Renal cortex interstitium (tissue), 15 donors: ENCODE results near the gene PRH2. TPM values are rescaled to one million over a fixed set of nuclear protein-coding genes. Genes with fewer than 3 reads are reported as not detected.

Source experiments
- DNase-seq, 11 donors: peaks; one replicate each; pipeline ENCODE4 v3.0.0-alpha.2; 2013; ENCODE audit warnings: low read depth in 9 of 11, low spot score in 4 of 11; ENCODE audit errors: extremely low read depth in 1 of 11
- long read RNA-seq, 16 experiments: transcript quantifications; one replicate each; lab custom pipeline, GENCODE V29; 2026
- polyA plus RNA-seq, 3 donors: library from polyadenylated mRNA; unstranded; fragments of 120-200 nt; gene quantifications; one replicate each; pipeline ENCODE4 v1.2.1, GENCODE V29; 2013; ENCODE audit not compliant: insufficient read length in 3 of 3

Gene PRH2
- under 1 TPM in 2 of 3 donors, not detected in 1; 0.56 TPM for polyA plus RNA-seq
- long read RNA-seq, donor 1: 0 reads
- long read RNA-seq, donor 2: 0 reads
- long read RNA-seq, donor 3: 0 reads
- long read RNA-seq, donor 4: 0 reads
- long read RNA-seq, donor 5: 0 reads
- long read RNA-seq, donor 6: 0 reads
- long read RNA-seq, donor 7: 0 reads
- long read RNA-seq, donor 8: 0 reads
- long read RNA-seq, donor 9: 0 reads
- long read RNA-seq, donor 10: 0 reads
- long read RNA-seq, donor 11: 0 reads
- long read RNA-seq, donor 12, partial matches to known transcripts: 9 of 9 reads
- long read RNA-seq, donor 12, other reads (novel, unspliced or antisense): 0 of 9 reads
- long read RNA-seq, donor 13: 0 reads
- long read RNA-seq, donor 14: 0 reads
- long read RNA-seq, donor 15: 0 reads
- long read RNA-seq, donor 16: 0 reads

DNA sequence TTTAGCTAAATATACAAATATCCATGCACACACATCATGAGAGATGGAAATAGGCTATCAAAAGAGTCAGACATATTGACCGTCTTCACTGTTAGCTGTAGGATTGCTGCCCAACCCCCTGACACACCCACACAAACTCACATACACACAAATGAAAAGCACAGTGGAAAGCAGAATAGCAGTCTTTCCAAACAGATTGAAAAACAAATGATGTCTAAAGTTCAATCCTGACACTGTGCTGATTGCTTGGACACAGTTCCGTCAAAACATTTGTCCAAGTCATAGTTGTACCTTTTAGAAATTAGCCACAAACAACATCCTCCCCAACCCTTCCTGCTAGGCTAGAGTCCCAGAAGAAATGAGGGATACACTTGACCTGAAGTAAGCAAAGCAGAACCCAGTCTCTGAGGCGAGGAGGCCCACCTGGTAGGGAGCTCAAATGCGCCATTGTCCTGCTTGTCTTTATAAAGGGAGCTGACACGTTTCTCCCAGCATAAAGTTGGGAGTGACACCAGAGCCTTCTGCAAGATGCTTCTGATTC is at the start of gene PRH2:
Gene PRH2, plus strand, starts transcription at position 491 of the 541 bp plus-strand sequence. Its CDS starts 38 bp downstream, at position 529.
- no peak for DNase-seq

DNA sequence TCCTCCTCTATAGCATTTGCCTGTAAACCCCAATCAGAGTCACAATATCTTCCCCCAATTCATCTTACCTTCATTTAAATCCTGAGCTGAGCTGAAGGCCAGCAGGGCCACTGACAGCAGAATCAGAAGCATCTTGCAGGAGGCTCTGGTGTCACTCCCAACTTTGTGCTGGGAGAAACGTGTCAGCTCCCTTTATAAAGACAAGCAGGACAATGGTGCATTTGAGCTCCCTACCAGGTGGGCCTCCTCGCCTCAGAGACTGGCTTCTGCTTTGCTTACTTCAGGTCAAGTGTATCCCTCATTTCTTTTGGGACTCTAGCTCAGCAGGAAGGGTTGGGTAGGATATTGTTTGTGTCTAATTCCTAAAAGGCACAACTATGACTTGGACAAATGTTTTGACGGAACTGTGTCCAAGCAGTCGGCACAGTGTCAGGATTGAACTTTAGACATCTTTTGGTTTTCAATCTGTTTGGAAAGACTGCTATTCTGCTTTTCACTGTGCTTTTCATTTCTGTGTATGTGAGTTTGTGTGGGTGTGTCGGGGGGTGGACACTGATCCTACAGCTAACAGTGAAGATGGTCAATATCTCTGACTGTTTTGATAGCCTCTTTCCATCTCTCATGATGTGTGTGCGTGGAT is 44.8 kb upstream of the PRH2 start, which contains the start of gene PRH1:
Gene PRH1, minus strand, starts transcription at position 170 of the 640 bp plus-strand sequence. Its CDS starts 38 bp downstream, at position 132.
- DNase-seq: no peak

DNA sequence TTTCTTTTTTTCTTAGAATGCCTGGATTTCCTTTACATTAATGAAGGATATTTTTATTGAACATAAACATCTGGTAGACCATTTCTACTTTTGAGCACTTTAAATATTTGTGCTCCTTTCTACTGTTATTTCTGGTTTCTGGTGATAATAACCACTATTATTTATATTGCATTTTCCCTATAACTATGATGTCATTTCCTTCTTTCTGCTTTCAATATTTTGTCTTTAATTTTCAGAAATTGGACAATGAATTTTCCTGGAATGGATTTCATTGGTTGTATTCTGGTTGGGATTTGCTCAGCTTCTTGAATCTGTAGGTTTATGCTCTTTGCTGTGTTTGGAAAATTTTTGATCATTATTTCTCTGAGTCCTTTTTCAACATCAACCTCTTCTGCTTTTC is 39.8 kb upstream of the PRH2 start:
- DNase-seq: no peak

- DNase-seq: no peak
Measured at GRCh38 chr12:10891937-10892336, 37.1 kb upstream of the PRH2 start.

DNA sequence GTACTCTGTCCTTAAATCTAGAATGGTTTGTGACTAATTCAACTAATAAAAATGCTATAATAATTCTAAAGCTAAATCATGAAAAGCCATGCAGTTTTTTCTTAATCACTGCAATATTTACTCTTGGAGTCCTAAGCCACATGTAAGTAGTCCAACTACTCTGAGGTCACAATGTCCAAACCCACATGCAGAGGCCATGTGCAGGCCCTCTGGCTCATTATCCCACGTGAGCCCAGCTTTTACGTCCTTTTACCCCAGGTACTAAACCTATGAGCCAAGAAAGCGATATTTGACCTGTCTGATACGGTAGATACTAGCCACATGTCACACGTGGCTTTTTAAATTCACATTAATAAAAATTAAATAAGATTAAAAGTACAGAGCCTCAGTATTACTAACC is 32.2 kb upstream of the PRH2 start:
- DNase-seq: no peak

DNA sequence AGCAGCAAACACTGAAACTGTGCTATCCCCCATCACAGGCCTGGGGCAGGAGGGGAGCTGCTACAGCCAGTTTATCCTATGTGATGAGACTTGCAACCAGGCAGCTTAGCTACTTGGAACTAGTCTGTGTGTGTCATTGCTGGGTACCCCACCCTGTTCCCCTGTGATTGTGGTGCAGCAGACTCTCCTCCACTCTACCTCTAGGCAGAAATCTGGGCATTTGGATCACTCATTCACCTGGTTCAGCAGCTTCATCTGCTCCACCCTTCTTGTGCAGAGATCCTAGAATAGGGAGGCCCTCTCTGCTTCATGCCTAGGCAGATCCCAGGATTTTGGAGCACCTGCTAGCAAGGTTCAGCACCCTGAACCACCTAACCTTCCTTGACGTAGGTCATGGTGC is 28.5 kb upstream of the PRH2 start:
- no peak for DNase-seq

DNA sequence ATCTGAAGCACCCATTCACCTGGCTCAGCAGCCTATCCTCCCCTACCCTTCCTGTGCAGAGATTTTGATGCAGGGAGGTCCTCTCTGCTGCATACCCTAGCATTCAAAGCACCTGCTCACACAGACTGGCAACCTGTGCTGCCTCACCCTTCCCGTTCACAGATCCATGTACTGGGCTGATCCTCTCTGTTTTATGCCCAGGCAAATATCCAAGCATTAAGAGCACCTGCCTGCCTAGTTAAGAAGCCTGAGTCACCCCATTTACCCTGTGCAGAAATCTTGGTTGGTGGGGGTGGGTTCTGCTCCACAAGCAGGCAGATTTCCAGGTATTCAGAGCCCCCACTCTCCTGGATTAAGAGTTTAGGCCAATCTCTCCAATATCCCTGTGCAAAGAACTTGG is 28.1 kb upstream of the PRH2 start:
- DNase-seq: no peak

DNA sequence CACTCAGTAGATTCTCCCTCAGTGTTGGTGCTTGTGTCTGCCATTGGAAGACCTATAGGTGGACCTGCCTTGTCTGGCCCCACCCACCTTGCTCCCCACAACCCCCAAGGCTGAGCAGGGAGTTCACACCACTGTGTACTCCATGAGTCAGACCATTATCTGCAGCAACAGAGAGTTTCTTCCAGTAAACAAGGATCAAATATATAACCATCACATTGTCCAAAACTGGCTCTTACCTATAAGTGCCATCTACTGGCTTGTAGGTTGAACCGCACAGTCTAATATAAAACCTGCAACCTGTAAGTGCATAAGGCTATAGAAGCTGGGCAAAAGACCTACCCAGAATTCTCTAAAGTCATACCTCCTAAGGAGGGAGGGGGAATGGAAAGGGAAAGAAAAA is 27.6 kb upstream of the PRH2 start:
- no peak for DNase-seq

DNA sequence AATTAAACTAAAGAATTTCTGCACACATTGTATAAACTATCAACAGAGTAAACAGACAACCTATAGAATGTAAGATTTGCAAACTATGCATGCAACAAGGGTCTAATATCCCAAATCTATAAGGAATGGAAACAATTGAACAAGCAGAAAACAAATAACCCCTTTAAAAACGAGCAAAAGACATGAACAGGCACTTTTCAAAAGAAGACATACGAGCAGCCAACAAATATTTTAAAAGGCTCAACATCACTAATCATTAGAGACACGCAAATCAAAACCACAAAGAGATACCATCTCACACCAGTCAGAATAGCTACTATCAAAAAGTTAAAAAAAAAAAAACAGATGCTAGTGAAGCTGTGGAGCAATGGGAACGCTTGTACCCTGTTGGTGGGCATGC is 24.4 kb upstream of the PRH2 start:
- no peak for DNase-seq

DNA sequence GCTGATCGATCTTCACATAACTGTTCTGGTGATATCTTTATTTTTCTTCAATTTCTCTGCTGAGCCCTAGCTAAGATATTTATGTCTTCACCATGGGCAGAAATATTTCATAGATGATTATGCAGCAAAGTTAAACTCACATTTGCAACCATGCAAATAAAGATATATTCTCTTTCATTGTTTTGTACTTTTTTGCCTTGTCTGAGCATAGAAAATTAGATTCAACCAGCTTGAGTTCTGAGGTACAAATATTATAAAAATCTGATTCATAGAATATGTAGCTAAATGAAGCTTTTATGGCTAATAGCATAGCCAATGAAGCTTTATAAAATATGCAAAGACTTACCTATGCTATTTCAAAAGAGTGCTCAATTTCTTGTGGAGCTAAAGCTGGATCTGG is 19.6 kb upstream of the PRH2 start, which contains the start of gene TAS2R13:
Gene TAS2R13, minus strand, starts transcription at position 101 of the 400 bp plus-strand sequence. CDS start 264 bp downstream, outside the sequence.
- no peak for DNase-seq

DNA sequence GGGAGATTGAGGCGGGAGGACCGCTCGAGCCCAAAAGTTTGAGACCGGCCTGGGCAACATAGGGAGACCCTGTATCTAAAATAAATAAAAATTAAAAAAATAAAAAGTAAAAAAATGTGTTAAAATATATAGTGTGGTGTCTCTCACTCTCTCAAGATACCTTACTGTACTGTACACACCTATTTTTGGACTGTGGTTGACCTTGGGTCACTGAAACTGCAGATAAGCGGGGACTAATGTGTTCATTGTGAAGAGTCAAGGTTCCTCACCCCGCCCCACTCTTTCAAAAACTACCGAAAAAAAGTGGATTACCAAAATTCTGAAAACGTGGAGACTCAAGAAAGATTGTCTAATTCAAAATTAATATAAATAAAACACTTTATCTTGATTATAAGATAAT is 18.7 kb upstream of the PRH2 start:
- DNase-seq: no peak

GRCh38 chr12:10919809-10920208 is 9.2 kb upstream of the PRH2 start:
- no peak for DNase-seq

GRCh38 chr12:10926269-10926668 is 2.8 kb upstream of the PRH2 start:
- no peak for DNase-seq

- no peak for DNase-seq
Measured at GRCh38 chr12:10936506-10936905, 7.5 kb downstream of the PRH2 start.

GRCh38 chr12:10939163-10939562 is 10.1 kb downstream of the PRH2 start, which contains the start of gene TAS2R14:
Gene TAS2R14, minus strand, starts transcription at chr12:10939263. Its CDS starts 56 bp downstream, at chr12:10939207.
- DNase-seq: no peak

DNA sequence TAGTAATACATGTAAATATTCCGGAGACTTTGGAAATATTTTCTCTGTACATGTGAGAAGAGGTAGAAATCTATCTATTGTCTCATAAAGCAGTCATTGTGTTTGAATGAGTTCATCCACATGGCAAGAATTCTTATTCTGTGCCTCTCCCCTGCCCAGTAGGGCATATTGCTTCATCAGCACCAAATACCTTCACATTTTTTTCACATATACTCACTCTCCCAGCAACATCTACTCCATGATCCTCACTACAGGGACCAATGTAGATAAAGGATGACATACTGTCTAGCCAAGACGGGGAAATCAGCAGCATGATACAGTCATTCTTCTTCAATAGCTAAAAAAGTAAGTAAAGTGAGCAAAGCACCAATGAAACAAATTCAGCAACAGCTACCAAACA is 11.4 kb downstream of the PRH2 start:
- no peak for DNase-seq

- no peak for DNase-seq
Measured at GRCh38 chr12:10941369-10941768, 12.3 kb downstream of the PRH2 start.

DNA sequence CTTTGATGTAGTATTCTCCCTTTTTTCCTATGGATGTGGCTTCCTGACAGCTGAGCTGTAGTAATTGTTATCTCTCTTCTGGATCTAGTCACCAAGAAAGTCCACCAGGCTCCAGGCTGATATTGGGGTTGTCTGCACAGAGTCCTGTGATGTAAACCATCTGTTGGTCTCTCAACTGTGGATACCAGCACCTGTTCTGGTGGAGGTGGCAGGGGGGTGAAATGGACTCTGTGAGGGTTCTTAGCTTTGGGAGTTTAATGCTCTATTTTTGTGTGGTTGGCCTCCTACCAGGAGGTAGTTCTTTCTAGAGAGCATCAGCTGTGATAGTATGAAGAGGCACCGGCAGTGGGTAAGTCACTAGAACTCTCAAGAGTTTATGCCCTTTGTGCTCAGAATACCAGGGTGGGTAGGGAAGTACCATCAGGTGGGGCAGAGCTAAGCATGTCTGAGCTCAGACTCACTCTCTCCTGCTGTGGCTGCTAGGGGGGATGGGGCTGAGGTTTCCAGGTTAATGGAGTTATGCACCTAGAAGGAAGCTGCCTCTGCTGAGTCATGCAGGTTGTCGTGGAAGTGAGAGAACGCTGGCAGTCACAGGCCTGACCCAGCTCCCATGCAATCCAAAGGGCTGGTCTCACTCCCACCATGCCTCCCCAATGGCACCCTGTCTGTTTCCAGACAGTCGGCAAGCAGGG is 13.0 kb downstream of the PRH2 start:
- no peak for DNase-seq

DNA sequence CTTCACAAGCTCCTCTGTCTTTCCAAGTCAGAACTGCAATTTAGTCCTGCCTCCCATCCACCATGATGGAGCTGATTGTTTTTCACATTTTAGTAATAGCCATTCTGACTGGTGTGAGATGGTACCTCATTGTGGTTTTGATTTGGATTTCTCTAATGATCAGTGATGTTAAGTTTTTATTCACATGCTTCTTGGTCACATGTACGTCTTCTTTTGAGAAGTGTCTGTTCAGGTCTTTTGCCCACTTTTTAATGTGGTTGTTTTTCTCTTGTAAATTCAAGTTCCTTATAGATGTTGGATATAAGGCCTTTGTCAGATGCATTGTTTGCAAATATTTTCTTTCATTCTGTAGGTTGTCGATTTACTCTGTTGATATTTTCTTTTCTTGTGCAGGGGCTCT is 14.1 kb downstream of the PRH2 start:
- no peak for DNase-seq
